ENCODE results near the gene OASL. TPM values are rescaled to one million over a fixed set of nuclear protein-coding genes. Genes with fewer than 3 reads are reported as not detected.
A peak's percentile ranks its signal among the peaks of the same experiment; 100 is the strongest.
"Not testable (repeated sequence)": the region's sequence is repeated elsewhere in the genome, so short reads cannot be mapped to it uniquely, and the experiment has no call there.

OASL gene
- total and polyA plus RNA-seq, 2 experiments from 2014 or later: not detected

DNA sequence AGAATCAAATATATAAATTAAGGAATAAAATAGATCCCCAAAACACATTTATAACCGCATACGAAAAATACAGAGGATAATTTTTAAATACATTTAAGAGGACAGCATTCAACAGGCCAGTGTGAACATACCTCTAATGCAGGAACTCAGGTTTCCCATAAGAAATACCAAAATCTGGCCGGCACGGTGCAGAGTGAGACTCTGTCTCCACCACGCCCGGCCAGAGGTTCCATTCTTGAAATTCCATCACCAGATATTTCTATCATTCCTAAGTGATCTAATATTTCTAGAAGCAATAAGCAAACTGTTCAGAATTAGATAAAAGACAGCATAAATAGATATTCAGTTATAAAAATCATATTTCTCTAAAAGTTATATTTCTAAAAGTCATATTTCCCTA is 30.2 kb upstream of the OASL start:
- no peak for DNase-seq (ENCODE audit: low read depth in 1 of 2, low spot score in 1 of 2)
- Histone ChIP-seq H3K27me3 (no peaks in the 10 kb centered on the region), H3K9me3 (ENCODE audit: low read depth) (no peaks in the 10 kb centered on the region), H3K27ac (no peak overlapping the region), H3K4me3 (no peak overlapping the region), H3K4me1 (ENCODE audit: low read depth) (no peaks in the 10 kb centered on the region), H3K36me3 (no peaks in the 10 kb centered on the region)
- no peak for TF ChIP-seq CTCF (IDR thresholded peaks at IDR 0.05; ENCODE audit: low read depth, low read length)

- DNase-seq (ENCODE audit: low read depth in 1 of 2, low spot score in 1 of 2): no peak
- Histone ChIP-seq H3K4me3 (no peak overlapping the region), H3K27ac (no peak overlapping the region), H3K9me3 (ENCODE audit: low read depth) (no peaks in the 10 kb centered on the region), H3K36me3 (no peaks in the 10 kb centered on the region), H3K27me3 (no peaks in the 10 kb centered on the region), H3K4me1 (ENCODE audit: low read depth) (no peaks in the 10 kb centered on the region)
- TF ChIP-seq CTCF (IDR thresholded peaks at IDR 0.05; ENCODE audit: low read depth, low read length): no peak
These were observed 26.3 kb upstream of the OASL start for GRCh38 chr12:121065345-121065744.

- H3K4me1 ChIP-seq (ENCODE audit: low read depth); H3K4me3 ChIP-seq; H3K27ac ChIP-seq; H3K36me3 ChIP-seq; DNase-seq (ENCODE audit: low read depth in 1 of 2, low spot score in 1 of 2); H3K27me3 ChIP-seq; H3K9me3 ChIP-seq (ENCODE audit: low read depth): not testable (repeated sequence)
These were observed 25.5 kb upstream of the OASL start for GRCh38 chr12:121064586-121064985.

DNA sequence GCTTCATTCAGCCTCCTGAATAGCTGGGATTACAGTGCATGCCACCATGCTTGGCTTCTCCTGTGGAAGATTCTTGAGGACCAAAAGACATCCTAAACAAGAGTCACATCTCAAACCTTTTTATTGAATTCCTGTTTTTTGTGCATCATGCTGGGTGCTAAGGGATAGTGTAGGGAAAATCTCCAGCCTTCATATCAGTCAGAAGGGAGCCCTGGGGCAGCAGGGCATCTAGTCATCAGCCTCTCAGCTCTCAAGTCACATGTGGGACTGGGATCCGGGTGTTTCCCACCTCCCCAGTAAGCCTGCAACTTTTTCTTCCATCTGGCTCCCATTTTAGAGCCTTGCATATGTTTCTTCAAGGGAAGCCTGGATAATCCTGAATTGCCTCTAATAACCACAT is 25.1 kb upstream of the OASL start:
- Histone ChIP-seq H3K9me3 (ENCODE audit: low read depth) (no peaks in the 10 kb centered on the region), H3K27ac (no peak overlapping the region), H3K36me3 (no peaks in the 10 kb centered on the region), H3K27me3 (no peaks in the 10 kb centered on the region), H3K4me3 (no peak overlapping the region), H3K4me1 (ENCODE audit: low read depth) (no peaks in the 10 kb centered on the region)
- no peak for DNase-seq (ENCODE audit: low read depth in 1 of 2, low spot score in 1 of 2)
- no peak for TF ChIP-seq CTCF (IDR thresholded peaks at IDR 0.05; ENCODE audit: low read depth, low read length)

DNA sequence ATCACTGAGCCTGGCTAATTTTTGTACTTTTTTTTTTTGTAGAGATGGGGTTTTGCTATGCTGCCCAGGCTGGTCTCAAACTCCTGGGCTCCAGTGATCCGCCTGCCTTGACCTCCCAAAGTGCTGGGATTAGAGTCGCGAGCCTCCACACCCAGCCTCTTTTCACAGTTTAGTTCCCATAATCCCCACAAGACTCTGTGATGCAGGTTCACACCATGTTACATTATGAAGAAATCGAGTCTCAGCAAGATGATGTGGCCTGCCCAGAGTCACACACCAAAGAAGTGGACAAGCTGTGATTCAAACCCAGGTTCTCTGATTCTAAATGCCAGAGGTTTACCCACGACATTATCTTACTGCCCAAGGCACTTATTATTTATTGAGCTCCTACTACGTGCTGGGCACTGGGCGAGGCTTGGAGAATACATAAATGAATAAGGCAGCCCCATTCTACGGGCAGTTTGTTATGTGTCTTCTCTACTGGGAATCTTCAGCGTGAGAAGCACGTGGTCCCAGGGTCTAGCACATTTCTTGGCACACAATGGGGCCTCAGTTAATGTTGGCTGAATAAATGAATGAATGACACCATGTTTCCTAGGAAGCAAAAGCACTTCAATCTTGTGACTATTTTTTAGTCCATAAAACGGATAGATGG is 23.5 kb upstream of the OASL start:
- TF ChIP-seq CTCF (IDR thresholded peaks at IDR 0.05; ENCODE audit: low read depth, low read length): no peak
- Histone ChIP-seq H3K9me3 (ENCODE audit: low read depth) (no peaks in the 10 kb centered on the region), H3K27ac (no peak overlapping the region), H3K36me3 (no peaks in the 10 kb centered on the region), H3K27me3 (no peaks in the 10 kb centered on the region), H3K4me1 (ENCODE audit: low read depth) (no peaks in the 10 kb centered on the region), H3K4me3 (no peak overlapping the region)
- DNase-seq (ENCODE audit: low read depth in 1 of 2, low spot score in 1 of 2): no peak

DNA sequence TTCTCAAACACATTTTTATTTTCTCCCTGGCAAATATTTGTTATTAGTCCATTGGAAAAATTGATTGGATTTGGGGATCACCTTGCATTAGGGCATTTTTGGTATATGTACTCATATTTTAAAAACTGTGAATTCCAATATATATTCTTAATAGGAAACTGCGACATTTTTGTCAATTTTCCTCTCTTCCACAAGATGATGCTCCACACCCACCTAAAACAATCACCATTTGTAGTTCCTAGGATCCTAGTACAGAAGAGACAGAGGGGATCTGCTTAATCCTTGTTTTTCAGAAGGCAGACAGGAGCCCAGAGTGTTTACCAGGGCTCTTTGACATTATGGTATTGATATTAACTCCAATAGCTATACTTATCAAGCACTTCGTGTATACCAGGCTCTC is 22.8 kb upstream of the OASL start:
- no peak overlapping the region for H3K27ac ChIP-seq
- H3K9me3 ChIP-seq (ENCODE audit: low read depth): no peaks in the 10 kb centered on the region
- no peak overlapping the region for H3K4me3 ChIP-seq
- DNase-seq (ENCODE audit: low read depth in 1 of 2, low spot score in 1 of 2): peak in 1 of 2 donors; percentile 43
- no peaks in the 10 kb centered on the region for H3K4me1 ChIP-seq (ENCODE audit: low read depth)
- no peaks in the 10 kb centered on the region for H3K36me3 ChIP-seq
- TF ChIP-seq CTCF (IDR thresholded peaks at IDR 0.05; ENCODE audit: low read depth, low read length): peak; percentile 43
- no peaks in the 10 kb centered on the region for H3K27me3 ChIP-seq
